Erythroblast (primary cell): ENCODE results near the gene BBS9.

Experiments used
- GATA1 ChIP-seq: IDR thresholded peaks from 2 replicates; pipeline ENCODE4 v1.6.1; 2011; ENCODE audit warnings: low read depth, mild to moderate bottlenecking, control low read depth, low read length, moderate library complexity
- POLR2A ChIP-seq: IDR thresholded peaks from 2 replicates; pipeline ENCODE4 v1.6.1; 2011; ENCODE audit warnings: mild to moderate bottlenecking, low read length

- no peak for TF ChIP-seq POLR2A
- TF ChIP-seq GATA1, result no peak
Measured at GRCh38 chr7:33578166-33578565, 448.8 kb downstream of the BBS9 start.
